GM10266 (cell line): ENCODE measurements around the gene KCNG2.

Source experiments
- DNase-seq: peaks from one replicate; pipeline ENCODE4 v3.0.0; 2012; ENCODE audit errors: extremely low spot score
- CTCF ChIP-seq: IDR thresholded peaks from 2 replicates; pipeline ENCODE4 v1.5.1; 2012; ENCODE audit warnings: mild to moderate bottlenecking, low read depth; ENCODE audit not compliant: control insufficient read depth, insufficient read depth; ENCODE audit errors: missing control alignments

The KCNG2 gene

GRCh38 chr18:79847606-79848293 lies 50.0 kb downstream of the KCNG2 start:
- TF ChIP-seq CTCF: no peak
- DNase-seq: no peak

GRCh38 chr18:79848294-79848578 lies 50.5 kb downstream of the KCNG2 start:
- no peak for TF ChIP-seq CTCF
- no peak for DNase-seq

GRCh38 chr18:79848579-79849327 lies 51.0 kb downstream of the KCNG2 start:
- no peak for TF ChIP-seq CTCF
- no peak for DNase-seq

GRCh38 chr18:79849328-79850207 lies 51.8 kb downstream of the KCNG2 start:
- TF ChIP-seq CTCF: no peak
- DNase-seq: no peak

GRCh38 chr18:79850731-79851130 lies 53.0 kb downstream of the KCNG2 start:
- no peak for DNase-seq
- TF ChIP-seq CTCF: no peak

GRCh38 chr18:79851489-79851888 lies 53.8 kb downstream of the KCNG2 start:
- no peak for TF ChIP-seq CTCF
- no peak for DNase-seq
